T-helper 2 cell treated with Interferon-gamma antibody and Interleukin-4, amounts not matched to agents 5 μg/mL and 100 μg/mL, for 36 hours (primary cell): ENCODE data around the gene MAPK13.
A peak's percentile ranks its signal among the peaks of the same experiment; 100 is the strongest.
"Not testable (repeated sequence)": the region's sequence is repeated elsewhere in the genome, so short reads cannot be mapped to it uniquely, and the experiment has no call there.

Experiments used
- DNase-seq: peaks from one replicate; pipeline ENCODE4 v3.0.0; 2021; ENCODE audit warnings: low spot score
- H3K27ac Mint-ChIP-seq: one replicate; pipeline ENCODE4 v1.8.0; 2021; ENCODE audit warnings: mild to moderate bottlenecking, mixed read lengths
- H3K27me3 Mint-ChIP-seq: one replicate; pipeline ENCODE4 v1.8.0; 2021; ENCODE audit warnings: low read depth, mixed read lengths
- H3K36me3 Mint-ChIP-seq: one replicate; pipeline ENCODE4 v1.8.0; 2021; ENCODE audit warnings: low read depth, mixed read lengths
- H3K4me1 Mint-ChIP-seq: one replicate; pipeline ENCODE4 v1.8.0; 2021; ENCODE audit warnings: low read depth, mixed read lengths
- H3K4me3 Mint-ChIP-seq: one replicate; pipeline ENCODE4 v1.8.0; 2022; ENCODE audit warnings: mild to moderate bottlenecking, moderate library complexity, mixed read lengths
- H3K9me3 Mint-ChIP-seq: one replicate; pipeline ENCODE4 v1.8.0; 2021; ENCODE audit warnings: mixed read lengths

The MAPK13 gene

DNA sequence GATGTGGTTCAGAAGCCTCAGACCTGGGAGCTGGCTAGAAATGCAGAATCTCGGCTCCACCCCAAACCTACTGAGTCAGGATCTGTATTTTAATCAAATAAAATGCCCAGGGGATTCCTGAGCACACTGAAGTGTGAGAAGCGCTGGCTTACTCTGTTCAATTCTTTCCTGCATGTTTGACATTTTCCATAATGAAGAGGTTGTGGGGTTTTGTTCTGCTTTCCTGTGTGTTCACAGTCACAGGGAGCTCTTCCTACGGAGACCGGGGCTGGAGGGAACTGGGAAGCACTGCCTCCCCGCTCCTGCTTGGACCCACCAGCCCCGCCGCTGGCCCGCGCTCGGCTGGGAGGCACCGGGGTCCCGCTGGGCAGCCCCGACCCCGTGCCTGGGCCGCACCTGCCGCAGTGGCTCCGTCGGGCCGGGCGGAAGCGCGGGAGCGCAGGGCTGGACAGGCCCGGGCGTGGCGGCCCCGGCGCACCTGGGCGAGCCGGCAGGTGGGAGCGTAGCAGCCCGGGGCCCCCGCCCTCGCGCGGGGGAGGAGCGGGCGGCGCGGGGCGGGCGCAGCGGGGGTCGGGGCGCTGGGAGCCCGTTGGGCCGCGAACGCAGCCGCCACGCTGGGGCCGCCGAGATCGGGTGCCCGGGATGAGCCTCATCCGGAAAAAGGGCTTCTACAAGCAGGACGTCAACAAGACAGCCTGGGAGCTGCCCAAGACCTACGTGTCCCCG is at the start of gene MAPK13:
TSS of gene MAPK13 (plus strand) at position 573 of the 726 bp plus-strand sequence. CDS start at position 643, 70 bp downstream.
- H3K4me3 Mint-ChIP-seq: peak within 1 kb of the TSS; percentile 75
- no peak for DNase-seq
- peaks cover 43% of the 10 kb centered on the region for H3K4me1 Mint-ChIP-seq
- peaks cover 4% of the 10 kb centered on the region for H3K36me3 Mint-ChIP-seq
- H3K27me3 Mint-ChIP-seq: no peaks in the 10 kb centered on the region
- no peaks in the 10 kb centered on the region for H3K9me3 Mint-ChIP-seq
- peak within 1 kb of the TSS; percentile 84 for H3K27ac Mint-ChIP-seq

- peaks cover 38% of the 10 kb centered on the region for H3K9me3 Mint-ChIP-seq
- H3K27me3 Mint-ChIP-seq: no peaks in the 10 kb centered on the region
- no peak overlapping the region for H3K27ac Mint-ChIP-seq
- DNase-seq: no peak
- no peak overlapping the region for H3K4me3 Mint-ChIP-seq
- H3K36me3 Mint-ChIP-seq: peaks cover 77% of the 10 kb centered on the region
- H3K4me1 Mint-ChIP-seq: no peaks in the 10 kb centered on the region
These were observed 48.0 kb upstream of the MAPK13 start for GRCh38 chr6:36082318-36082717.

- Mint-ChIP-seq H3K9me3 (peaks cover 38% of the 10 kb centered on the region), H3K36me3 (peaks cover 76% of the 10 kb centered on the region), H3K4me1 (no peaks in the 10 kb centered on the region), H3K27ac (no peak overlapping the region), H3K27me3 (no peaks in the 10 kb centered on the region), H3K4me3 (no peak overlapping the region)
- DNase-seq: no peak
These were observed 46.9 kb upstream of the MAPK13 start for GRCh38 chr6:36083446-36083845.

GRCh38 chr6:36088204-36088603 is 42.1 kb upstream of the MAPK13 start:
- H3K36me3 Mint-ChIP-seq: peaks cover 51% of the 10 kb centered on the region
- not testable (repeated sequence) for H3K27me3 Mint-ChIP-seq, H3K4me1 Mint-ChIP-seq, H3K4me3 Mint-ChIP-seq, DNase-seq, H3K27ac Mint-ChIP-seq
- peaks cover 13% of the 10 kb centered on the region for H3K9me3 Mint-ChIP-seq

GRCh38 chr6:36089048-36089447 is 41.3 kb upstream of the MAPK13 start:
- no peak for DNase-seq
- Mint-ChIP-seq H3K27me3 (no peaks in the 10 kb centered on the region), H3K9me3 (peaks cover 10% of the 10 kb centered on the region), H3K36me3 (peaks cover 43% of the 10 kb centered on the region), H3K27ac (no peak overlapping the region), H3K4me1 (peaks cover 3% of the 10 kb centered on the region), H3K4me3 (no peak overlapping the region)

DNA sequence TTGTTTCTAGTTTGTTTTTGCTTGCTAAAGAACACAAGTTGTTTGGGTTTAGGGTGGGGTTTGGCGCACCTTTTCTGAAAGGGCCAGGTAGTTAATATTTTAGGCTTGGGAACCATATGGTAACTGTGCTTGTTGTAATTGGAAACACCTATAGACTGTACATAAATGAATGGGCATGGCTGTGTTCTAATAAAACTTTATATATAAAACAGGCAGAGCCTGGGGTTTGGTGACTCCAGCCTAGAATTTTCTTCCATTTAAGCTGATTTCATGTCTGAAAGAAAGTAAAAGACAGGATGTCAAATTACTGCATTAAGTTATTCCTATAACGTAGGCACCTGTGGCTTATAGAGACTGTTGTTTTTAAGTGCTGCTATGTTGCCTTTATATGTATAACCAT is 36.1 kb upstream of the MAPK13 start:
- no peak overlapping the region for H3K27ac Mint-ChIP-seq
- peaks cover 16% of the 10 kb centered on the region for H3K4me1 Mint-ChIP-seq
- peaks cover 35% of the 10 kb centered on the region for H3K36me3 Mint-ChIP-seq
- H3K4me3 Mint-ChIP-seq: no peak overlapping the region
- no peaks in the 10 kb centered on the region for H3K27me3 Mint-ChIP-seq
- DNase-seq: no peak
- H3K9me3 Mint-ChIP-seq: no peaks in the 10 kb centered on the region

- Mint-ChIP-seq H3K27ac (no peak overlapping the region), H3K27me3 (no peaks in the 10 kb centered on the region), H3K4me1 (peaks cover 22% of the 10 kb centered on the region), H3K9me3 (no peaks in the 10 kb centered on the region), H3K36me3 (peaks cover 34% of the 10 kb centered on the region), H3K4me3 (no peak overlapping the region)
- DNase-seq: peak; percentile 71
These were observed 35.4 kb upstream of the MAPK13 start for GRCh38 chr6:36094753-36095496.

DNA sequence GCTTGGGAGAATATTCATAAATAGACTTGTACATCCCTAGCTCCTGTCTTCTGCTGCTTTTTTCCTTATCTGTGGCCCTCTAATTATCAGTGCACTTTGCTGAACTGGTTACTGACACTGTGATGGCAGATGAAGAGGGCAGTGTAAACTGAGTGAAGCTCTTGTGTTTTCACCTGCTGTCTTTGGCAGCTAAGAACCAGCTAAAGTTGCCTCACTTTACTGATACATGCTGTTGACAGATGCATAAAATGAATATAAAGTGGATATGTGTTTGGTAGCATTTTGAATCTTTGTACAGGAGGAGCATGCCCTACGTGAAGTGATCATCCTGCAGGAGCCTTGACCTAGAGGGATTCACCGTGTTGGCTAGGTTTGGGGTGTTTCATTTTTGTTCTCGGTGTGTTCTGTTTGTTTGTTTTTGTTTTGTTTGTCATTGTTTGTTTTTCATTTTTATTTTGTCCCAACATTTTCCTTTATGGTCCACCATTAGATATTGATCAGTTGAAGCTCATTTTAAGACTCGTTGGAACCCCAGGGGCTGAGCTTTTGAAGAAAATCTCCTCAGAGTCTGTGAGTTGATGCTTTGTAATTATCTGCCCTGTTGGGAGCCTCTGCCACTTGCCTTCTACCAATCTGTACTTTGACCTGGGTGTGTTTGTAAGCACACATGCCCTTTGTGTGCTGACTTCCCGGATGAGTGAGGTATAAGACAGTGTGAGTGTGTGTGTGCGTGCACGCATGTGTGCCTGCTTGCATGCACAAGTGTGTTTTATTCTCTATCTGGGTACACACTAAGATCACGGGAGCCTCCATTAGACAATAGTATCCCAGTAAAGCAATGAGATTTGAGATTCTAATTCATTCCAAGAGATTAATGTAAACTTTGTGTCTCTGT is 34.6 kb upstream of the MAPK13 start:
- H3K4me3 Mint-ChIP-seq: no peak overlapping the region
- H3K9me3 Mint-ChIP-seq: no peaks in the 10 kb centered on the region
- peaks cover 28% of the 10 kb centered on the region for H3K4me1 Mint-ChIP-seq
- peaks cover 36% of the 10 kb centered on the region for H3K36me3 Mint-ChIP-seq
- no peak overlapping the region for H3K27ac Mint-ChIP-seq
- no peak for DNase-seq
- no peaks in the 10 kb centered on the region for H3K27me3 Mint-ChIP-seq

GRCh38 chr6:36098253-36098919 is 31.9 kb upstream of the MAPK13 start:
- Mint-ChIP-seq H3K4me3 (no peak overlapping the region), H3K27me3 (no peaks in the 10 kb centered on the region), H3K36me3 (peaks cover 31% of the 10 kb centered on the region), H3K4me1 (peaks cover 25% of the 10 kb centered on the region), H3K27ac (peak overlapping the region; percentile 21), H3K9me3 (no peaks in the 10 kb centered on the region)
- no peak for DNase-seq

GRCh38 chr6:36098920-36099647 is 31.2 kb upstream of the MAPK13 start:
- DNase-seq: no peak
- H3K4me3 Mint-ChIP-seq: peak overlapping the region; percentile 5
- no peaks in the 10 kb centered on the region for H3K9me3 Mint-ChIP-seq
- peaks cover 36% of the 10 kb centered on the region for H3K36me3 Mint-ChIP-seq
- H3K4me1 Mint-ChIP-seq: peaks cover 25% of the 10 kb centered on the region
- no peaks in the 10 kb centered on the region for H3K27me3 Mint-ChIP-seq
- peak overlapping the region; percentile 2 for H3K27ac Mint-ChIP-seq

- Mint-ChIP-seq H3K36me3 (peaks cover 38% of the 10 kb centered on the region), H3K27me3 (no peaks in the 10 kb centered on the region), H3K4me1 (peaks cover 23% of the 10 kb centered on the region), H3K4me3 (peak overlapping the region; percentile 5), H3K27ac (peak overlapping the region; percentile 39), H3K9me3 (no peaks in the 10 kb centered on the region)
- no peak for DNase-seq
These were observed 30.3 kb upstream of the MAPK13 start for GRCh38 chr6:36099869-36100483.

DNA sequence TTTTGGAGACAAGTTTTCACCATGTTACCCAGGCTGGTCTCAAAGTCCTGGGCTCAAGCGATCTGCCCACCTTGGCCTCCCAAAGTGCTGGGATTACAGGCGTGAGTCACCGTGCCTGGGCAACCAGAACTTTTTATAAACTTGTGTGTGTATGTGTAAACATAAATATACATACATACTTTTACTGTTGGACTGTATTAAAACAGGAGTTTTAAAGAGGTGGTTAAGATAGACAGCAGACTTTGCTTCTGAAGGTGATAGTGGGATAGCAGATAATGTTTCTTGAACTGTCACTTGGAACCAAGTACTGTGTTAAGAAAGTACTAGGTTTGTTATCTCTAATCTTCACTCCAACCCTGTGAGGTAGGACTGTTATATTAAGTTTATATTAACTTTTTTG is 28.6 kb upstream of the MAPK13 start:
- no peak for DNase-seq
- Mint-ChIP-seq H3K4me1 (peaks cover 19% of the 10 kb centered on the region), H3K36me3 (peaks cover 36% of the 10 kb centered on the region), H3K4me3 (no peak overlapping the region), H3K9me3 (no peaks in the 10 kb centered on the region), H3K27me3 (no peaks in the 10 kb centered on the region), H3K27ac (no peak overlapping the region)
